ENCODE measurements around the gene PITHD1.

DNA sequence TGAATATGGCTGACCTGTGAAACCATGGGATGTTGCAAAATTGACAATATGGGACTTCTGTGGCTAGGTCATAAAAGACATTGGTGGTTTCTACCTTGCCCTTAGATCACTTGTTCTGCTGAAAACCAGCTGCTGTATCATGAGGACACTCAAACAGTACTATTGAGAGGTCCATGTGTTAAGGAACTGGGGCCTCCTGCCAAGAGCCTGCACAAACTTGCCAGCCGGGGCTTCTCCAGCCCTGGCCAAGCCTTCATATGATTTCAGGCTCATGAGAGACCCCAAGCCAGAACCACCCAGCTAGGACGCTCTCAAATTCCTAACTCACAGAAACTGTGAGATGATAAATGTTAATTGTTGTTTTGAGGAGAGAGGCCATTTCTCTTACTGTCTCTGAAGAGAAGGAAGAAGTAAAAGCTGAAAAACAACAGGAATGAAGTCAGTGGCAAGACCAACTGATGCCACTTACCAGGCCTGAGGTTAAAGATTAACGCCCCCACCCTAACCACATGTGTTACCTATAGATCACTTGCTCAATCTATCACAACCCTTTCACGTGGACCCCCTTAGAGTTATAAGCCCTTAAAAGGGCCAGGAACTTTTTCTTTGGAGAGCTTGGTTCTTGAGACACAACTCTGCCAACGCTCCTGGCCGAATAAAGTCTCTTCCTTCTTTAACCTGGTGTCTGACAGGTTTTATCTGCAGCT is 3.9 kb upstream of the PITHD1 start:
- TF ChIP-seq, protein P1, sequence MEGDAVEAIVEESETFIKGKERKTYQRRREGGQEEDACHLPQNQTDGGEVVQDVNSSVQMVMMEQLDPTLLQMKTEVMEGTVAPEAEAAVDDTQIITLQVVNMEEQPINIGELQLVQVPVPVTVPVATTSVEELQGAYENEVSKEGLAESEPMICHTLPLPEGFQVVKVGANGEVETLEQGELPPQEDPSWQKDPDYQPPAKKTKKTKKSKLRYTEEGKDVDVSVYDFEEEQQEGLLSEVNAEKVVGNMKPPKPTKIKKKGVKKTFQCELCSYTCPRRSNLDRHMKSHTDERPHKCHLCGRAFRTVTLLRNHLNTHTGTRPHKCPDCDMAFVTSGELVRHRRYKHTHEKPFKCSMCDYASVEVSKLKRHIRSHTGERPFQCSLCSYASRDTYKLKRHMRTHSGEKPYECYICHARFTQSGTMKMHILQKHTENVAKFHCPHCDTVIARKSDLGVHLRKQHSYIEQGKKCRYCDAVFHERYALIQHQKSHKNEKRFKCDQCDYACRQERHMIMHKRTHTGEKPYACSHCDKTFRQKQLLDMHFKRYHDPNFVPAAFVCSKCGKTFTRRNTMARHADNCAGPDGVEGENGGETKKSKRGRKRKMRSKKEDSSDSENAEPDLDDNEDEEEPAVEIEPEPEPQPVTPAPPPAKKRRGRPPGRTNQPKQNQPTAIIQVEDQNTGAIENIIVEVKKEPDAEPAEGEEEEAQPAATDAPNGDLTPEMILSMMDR (IDR thresholded peaks at IDR 0.05 in 2 of 3, conservative IDR thresholded peaks at IDR 0.05 in 1 of 3; ENCODE audit: control insufficient read depth in 2 of 3, extremely low read depth in 1 of 3, insufficient read depth in 1 of 3, low read depth in 3 of 3, low read length in 3 of 3): no peak
- TF ChIP-seq ETV6 (conservative IDR thresholded peaks at IDR 0.05 in 1 of 2, IDR thresholded peaks at IDR 0.05 in 1 of 2; ENCODE audit: borderline replicate concordance in 1 of 2, low read depth in 1 of 2) (no peak), POLR2A (IDR thresholded peaks at IDR 0.05; ENCODE audit: low read depth, low read length) (no peak), DPF2 (IDR thresholded peaks at IDR 0.05) (no peak), SP1 (IDR thresholded peaks at IDR 0.05; ENCODE audit: low read depth, low read length) (no peak), SMC3 (IDR thresholded peaks at IDR 0.05; ENCODE audit: borderline replicate concordance, low read length) (no peak)
- TF ChIP-seq, protein P2, sequence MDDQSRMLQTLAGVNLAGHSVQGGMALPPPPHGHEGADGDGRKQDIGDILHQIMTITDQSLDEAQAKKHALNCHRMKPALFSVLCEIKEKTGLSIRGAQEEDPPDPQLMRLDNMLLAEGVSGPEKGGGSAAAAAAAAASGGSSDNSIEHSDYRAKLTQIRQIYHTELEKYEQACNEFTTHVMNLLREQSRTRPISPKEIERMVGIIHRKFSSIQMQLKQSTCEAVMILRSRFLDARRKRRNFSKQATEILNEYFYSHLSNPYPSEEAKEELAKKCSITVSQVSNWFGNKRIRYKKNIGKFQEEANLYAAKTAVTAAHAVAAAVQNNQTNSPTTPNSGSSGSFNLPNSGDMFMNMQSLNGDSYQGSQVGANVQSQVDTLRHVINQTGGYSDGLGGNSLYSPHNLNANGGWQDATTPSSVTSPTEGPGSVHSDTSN (IDR thresholded peaks at IDR 0.05; ENCODE audit: insufficient replicate concordance, low read depth, low read length): no peak

Measured in GM12878 (cell line).